Glomerular visceral epithelial cell (primary cell): ENCODE data around the gene TBPL2.
"Not testable (repeated sequence)": the region's sequence is repeated elsewhere in the genome, so short reads cannot be mapped to it uniquely, and the experiment has no call there.

ENCODE experiments used
- DNase-seq: peaks from one replicate; pipeline ENCODE4 v3.0.0-alpha.2; 2016; ENCODE audit errors: extremely low spot score

The TBPL2 gene

DNA sequence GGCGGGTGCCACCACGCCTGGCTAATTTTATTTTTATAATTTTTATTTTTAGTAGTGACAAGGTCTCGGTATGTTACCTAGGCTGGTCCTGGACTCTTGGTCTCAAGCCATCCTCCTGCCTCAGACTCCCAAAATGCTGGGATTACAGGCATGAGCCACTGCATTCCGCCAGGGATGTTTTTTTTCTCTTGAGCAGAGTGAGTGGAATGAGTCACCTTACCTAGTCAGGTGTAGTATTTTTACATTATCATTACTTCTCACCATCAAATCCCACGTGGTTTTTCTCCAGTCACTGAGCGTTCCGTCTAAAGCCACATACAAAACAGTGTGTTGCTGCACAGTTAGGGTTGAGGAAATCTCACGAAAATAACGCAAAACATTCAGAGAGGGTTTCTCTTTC is 870 bp upstream of the TBPL2 start:
- DNase-seq, result no peak

- DNase-seq, result peak; percentile 59
Observed at GRCh38 chr14:55438066-55438683, 2.2 kb downstream of the TBPL2 start.

GRCh38 chr14:55436931-55437330 is 3.5 kb downstream of the TBPL2 start:
- no peak for DNase-seq

DNA sequence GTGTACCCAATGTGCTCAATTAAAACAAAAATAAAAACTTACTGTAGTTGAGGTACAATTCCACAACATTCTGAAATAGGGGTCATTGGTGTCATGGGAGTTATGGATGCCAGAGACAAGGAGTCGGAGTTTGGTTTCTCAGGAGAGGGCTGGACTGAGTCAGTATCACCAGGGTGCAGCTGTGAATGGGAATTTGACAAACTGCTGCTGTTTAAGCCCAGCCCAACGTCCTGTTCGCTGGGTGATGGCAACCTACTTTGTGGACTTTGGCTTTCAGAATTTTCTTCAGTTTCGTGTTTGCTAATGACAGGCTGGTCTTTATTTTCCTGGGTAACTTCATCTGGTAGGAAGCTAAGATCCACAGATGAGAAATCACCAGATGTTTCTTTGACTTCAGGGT is 3.9 kb downstream of the TBPL2 start:
- DNase-seq, result no peak

GRCh38 chr14:55434805-55435174 is 5.6 kb downstream of the TBPL2 start:
- no peak for DNase-seq

GRCh38 chr14:55433880-55434804 is 6.3 kb downstream of the TBPL2 start:
- no peak for DNase-seq

DNA sequence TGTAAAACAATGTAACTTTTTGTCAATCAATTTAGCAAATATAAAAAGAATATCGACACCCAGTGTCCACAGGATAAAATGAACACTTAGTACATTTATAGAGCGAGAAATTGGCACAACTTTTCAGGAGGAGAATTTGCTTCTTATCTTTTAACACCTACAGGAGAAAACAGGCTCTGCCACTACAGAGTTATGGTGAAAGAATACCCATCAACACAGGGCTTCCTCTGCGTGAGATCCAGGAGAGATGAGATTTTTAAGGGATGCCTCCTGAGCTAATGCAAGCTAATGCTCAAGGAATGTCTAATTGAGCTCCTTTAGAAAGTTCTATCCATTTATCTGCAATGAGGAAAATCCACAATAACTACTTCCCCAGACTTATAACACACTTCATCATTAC is 7.8 kb downstream of the TBPL2 start:
- no peak for DNase-seq

DNA sequence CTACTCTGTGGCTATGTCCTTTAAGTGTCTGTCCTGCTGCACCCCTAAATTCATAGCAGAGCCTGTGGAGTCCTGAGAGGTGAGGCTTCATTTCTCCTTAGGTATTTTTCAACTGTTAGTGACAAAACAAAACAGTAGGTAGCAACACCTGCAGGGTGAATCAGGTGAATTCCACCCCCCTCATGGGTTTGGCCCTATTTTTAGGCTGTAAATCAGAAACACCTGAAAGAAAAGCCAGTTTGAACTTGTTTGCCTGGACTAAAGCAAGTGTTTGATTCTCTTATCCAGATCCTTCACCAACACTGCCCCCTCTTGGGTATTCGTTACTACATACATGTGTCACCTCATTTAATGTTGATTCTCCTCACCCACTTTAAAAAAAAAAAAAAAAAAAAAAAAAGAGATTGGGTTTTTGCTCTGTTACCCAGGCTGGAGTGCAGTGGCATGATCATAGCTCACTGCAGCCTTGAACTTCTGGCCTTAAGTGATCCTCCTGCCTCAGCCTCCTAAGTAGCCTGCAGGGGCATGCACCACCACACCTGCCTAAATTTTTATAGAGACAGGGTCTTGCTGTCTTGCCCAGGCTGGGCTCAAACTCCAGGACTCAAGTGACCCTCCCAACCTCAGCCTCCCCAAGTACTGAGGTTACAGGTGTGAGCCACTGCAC is 10.3 kb downstream of the TBPL2 start:
- DNase-seq, result peak; percentile 65

GRCh38 chr14:55427439-55427838 is 13.0 kb downstream of the TBPL2 start:
- DNase-seq, result no peak

- no peak for DNase-seq
Observed at GRCh38 chr14:55426891-55427290, 13.5 kb downstream of the TBPL2 start.

DNA sequence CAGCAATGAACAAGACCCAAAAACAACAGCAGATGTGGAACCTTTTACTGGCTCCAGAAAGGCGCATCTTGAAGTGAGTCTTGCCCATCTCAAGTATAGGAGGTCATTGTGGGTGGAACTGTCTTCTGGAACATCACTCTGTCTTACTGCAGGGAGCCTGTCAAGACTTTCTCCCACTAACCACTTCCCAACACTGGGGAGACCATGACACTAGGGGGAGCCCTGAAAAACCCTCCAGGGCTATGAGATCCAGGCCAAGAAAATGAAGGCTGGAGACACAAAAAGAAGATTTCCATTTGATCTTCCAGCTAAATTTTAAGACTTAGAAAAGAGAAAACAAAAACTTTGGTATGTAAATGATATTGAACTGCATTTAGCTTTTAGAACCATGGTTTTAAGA is 15.3 kb downstream of the TBPL2 start:
- DNase-seq, result no peak

GRCh38 chr14:55423969-55424368 is 16.4 kb downstream of the TBPL2 start:
- no peak for DNase-seq

DNA sequence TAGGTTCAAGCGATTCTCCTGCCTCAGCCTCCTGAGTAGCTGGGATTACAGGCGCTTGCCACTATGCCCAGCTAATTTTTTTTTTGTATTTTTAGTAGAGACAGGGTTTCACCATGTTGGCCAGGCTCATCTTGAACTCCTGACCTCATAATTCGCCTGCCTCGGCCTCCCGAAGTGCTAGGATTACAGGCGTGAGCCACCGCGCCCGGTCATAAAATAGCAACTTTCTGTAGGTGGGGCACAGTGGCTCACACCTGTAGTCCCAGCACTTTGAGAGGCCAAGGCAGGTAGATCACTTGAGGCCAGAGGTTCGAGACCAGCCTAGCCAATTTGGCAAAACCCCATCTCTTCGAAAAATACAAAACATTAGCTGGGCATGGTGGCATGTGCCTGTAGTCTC is 18.1 kb downstream of the TBPL2 start:
- DNase-seq, result not testable (repeated sequence)

GRCh38 chr14:55419663-55420062 is 20.8 kb downstream of the TBPL2 start:
- no peak for DNase-seq

DNA sequence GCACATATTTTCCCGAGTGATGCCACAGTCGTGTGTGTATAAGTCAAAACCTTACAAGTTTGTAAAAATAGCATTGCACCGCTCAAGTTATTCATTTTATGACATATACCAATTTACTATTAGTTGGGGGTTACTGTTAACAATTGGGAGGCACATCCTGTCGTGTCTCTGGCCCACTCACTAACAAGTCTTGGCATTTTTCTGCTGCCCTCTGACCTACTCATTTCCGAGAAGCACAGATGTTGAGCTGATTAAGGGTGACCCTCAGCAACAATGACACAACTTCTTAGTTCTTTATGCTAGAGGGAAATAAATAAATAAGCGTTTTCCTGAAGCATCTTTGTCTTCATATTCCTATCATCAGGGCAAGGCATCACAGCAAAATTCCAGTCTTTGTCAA is 22.0 kb downstream of the TBPL2 start:
- no peak for DNase-seq

DNA sequence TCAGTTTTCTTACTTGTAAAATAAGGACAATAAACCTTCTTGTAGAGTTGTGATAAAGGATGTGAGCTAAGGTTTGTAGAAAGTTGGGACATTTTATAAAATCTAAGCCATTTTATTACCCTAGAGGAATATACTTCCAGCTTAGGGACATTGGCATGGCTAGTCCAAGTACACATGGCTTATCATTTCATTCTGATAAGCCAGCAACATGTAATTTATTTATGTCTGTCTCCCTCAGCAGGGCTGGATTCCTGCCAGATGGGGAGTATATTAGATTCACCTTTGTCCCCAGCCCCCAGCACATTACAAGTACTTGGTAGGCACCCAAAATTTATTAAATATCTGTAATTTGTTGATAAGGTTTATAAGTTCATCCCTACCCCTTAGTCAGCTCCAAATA is 22.5 kb downstream of the TBPL2 start:
- DNase-seq, result no peak

GRCh38 chr14:55416866-55417265 is 23.6 kb downstream of the TBPL2 start:
- DNase-seq, result no peak

GRCh38 chr14:55414551-55414950 is 25.9 kb downstream of the TBPL2 start:
- DNase-seq, result no peak

- DNase-seq, result no peak
Observed at GRCh38 chr14:55412676-55413075, 27.7 kb downstream of the TBPL2 start.

GRCh38 chr14:55411426-55412389 is 28.7 kb downstream of the TBPL2 start, which contains the start of gene ATG14:
TSS of gene ATG14 (minus strand) at chr14:55411830. CDS start at chr14:55411822, 8 bp downstream.
- DNase-seq, result peak; percentile 81

DNA sequence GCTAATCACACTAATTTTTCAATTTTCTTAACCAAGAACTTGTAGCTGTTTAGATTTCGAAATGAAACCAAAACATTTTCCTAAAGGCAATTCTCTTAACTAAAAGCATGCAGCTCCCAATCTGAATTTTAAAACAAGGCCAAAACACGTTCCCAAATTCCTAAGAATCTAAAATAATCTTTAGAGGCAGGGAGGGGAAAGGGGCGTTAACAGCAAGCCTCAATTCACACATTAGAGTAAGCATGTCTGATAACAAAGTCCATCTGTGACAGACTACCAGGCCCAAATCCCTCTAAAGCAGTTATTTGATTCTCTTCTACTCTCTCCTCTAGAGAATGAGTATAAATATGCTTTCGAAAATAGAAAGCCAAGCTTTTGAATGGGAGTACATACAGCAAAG is 29.5 kb downstream of the TBPL2 start:
- no peak for DNase-seq
